Measurements from ENCODE around the gene SEMA3E. TPM values are rescaled to one million over a fixed set of nuclear protein-coding genes. Genes with fewer than 3 reads are reported as not detected.

The SEMA3E gene
- total and polyA plus RNA-seq, 9 of the 15 experiments (the other 6 are each of a cell fraction or from before 2014, with no cell fraction given) = 0.01 to 1.4 (median 0.14) TPM; not detected in 2

- no peak for TF ChIP-seq NFYB (IDR thresholded peaks at IDR 0.05; ENCODE audit: extremely low read depth, insufficient read length)
- TF ChIP-seq EZH2 (IDR thresholded peaks at IDR 0.05; ENCODE audit: borderline replicate concordance, low read depth, low read length) = no peak
- no peak for TF ChIP-seq HDGF (IDR thresholded peaks at IDR 0.05)
- no peak for TF ChIP-seq SMARCA4 (IDR thresholded peaks at IDR 0.05)
- no peak for TF ChIP-seq GTF2A2 (tag; IDR thresholded peaks at IDR 0.05)
These were observed 762 bp upstream of the SEMA3E start (continued) for GRCh38 chr7:83649701-83650100.

- ChIA-PET CTCF (ENCODE audit: low intra/inter-chr PET ratio) (no interaction called here), POLR2A (no interaction called here)
- intact Hi-C loops (cut with micrococcal nuclease) = no loop called here
These were observed 2.9 kb downstream of the SEMA3E start for GRCh38 chr7:83646027-83646426.

More at GRCh38 chr7:83646027-83646426, 2.9 kb downstream of the SEMA3E start:
- no peaks in the 10 kb centered on the region for H3K4me1 ChIP-seq (replicated peaks in 1 of 2; ENCODE audit: control insufficient read depth in 2 of 2, insufficient read depth in 2 of 2, low read length in 2 of 2)
- no peak overlapping the region for H2AFZ ChIP-seq (ENCODE audit: low read depth, low read length)
- no peaks in the 10 kb centered on the region; the same call in 1 of the 2 replicates for H3K9me3 ChIP-seq (replicated peaks; ENCODE audit: control insufficient read depth, insufficient read depth, low read depth, low read length)
- TF ChIP-seq ID3 (CRISPR knock-in tag; IDR thresholded peaks at IDR 0.05) = no peak
- no peak for TF ChIP-seq ID3 (tag; IDR thresholded peaks at IDR 0.05)
- no peak for TF ChIP-seq NR1H2 (CRISPR knock-in tag; IDR thresholded peaks at IDR 0.05)
- peak; percentile 43; the same call in 1 of the 2 replicates for TF ChIP-seq ZNF316 (IDR thresholded peaks at IDR 0.05)
- TF ChIP-seq ZNF551 (CRISPR knock-in tag; IDR thresholded peaks at IDR 0.05) = no peak
- no peak for TF ChIP-seq KAT2B (IDR thresholded peaks at IDR 0.05; ENCODE audit: low read depth, low read length)
- TF ChIP-seq SMARCB1 (IDR thresholded peaks at IDR 0.05; ENCODE audit: insufficient read length, low read depth) = no peak
- no peak for TF ChIP-seq REST (IDR thresholded peaks at IDR 0.05; ENCODE audit: borderline replicate concordance)
- TF ChIP-seq REST (CRISPR knock-in tag; IDR thresholded peaks at IDR 0.05; ENCODE audit: low read depth) = no peak
- 0 out of 2 replicates have a peak, but pooled peaks have one; percentile 14 for TF ChIP-seq C11orf30 (IDR thresholded peaks at IDR 0.05; ENCODE audit: low read depth)
- TF ChIP-seq ZBED1 (IDR thresholded peaks at IDR 0.05) = no peak
- no peaks in the 10 kb centered on the region for H4K20me1 ChIP-seq (replicated peaks; ENCODE audit: control insufficient read depth, insufficient read depth, low read length)
- WGBS (ENCODE audit: insufficient coverage, low coverage, missing lambda C conversion rate) = 2% methylated on average over 3 of the region's 3 CpGs
- no peak overlapping the region for H3K27ac ChIP-seq (ENCODE audit: extremely low read depth, low read depth, low read length)
- H3K79me2 ChIP-seq (ENCODE audit: control insufficient read depth, insufficient read depth, low read length) = no peaks in the 10 kb centered on the region
- FAIRE-seq (no peak), DNase-seq (ENCODE audit: extremely low read depth in 1 of 4, low spot score in 3 of 4) (no peak), ATAC-seq (no peak)
- in situ Hi-C loops (cut with MboI) = no loop called here
- H3K9ac ChIP-seq (ENCODE audit: insufficient read depth in 1 of 2, low read depth in 2 of 2, low read length in 2 of 2) = no peak overlapping the region
- no peak overlapping the region for H3K4me2 ChIP-seq (ENCODE audit: insufficient read depth, low read length)
- no peaks in the 10 kb centered on the region for H3K9me1 ChIP-seq (ENCODE audit: control insufficient read depth, insufficient read depth, low read length)
- H3K36me3 ChIP-seq (ENCODE audit: control insufficient read depth, insufficient read depth, low read length) = no peaks in the 10 kb centered on the region
- H3K27me3 ChIP-seq (ENCODE audit: control insufficient read depth in 2 of 2, insufficient read depth in 2 of 2, low read length in 2 of 2) = no peaks in the 10 kb centered on the region
- H3K4me3 ChIP-seq = no peak overlapping the region
- BruUV-seq (replicated peaks) = no TSS peak
